Upper lobe of right lung (tissue), 1 donor: Measurements from ENCODE around the gene RAI14. TPM values are rescaled to one million over a fixed set of nuclear protein-coding genes. Genes with fewer than 3 reads are reported as not detected.

Experiments
- ATAC-seq: fragments of 200-7000 bp; cut with Tn5 transposase; one replicate; pipeline ENCODE4 v1.9.1; 2020; ENCODE audit warnings: mild to moderate bottlenecking, moderate library complexity
- DNase-seq: peaks from one replicate; pipeline ENCODE4 v3.0.0-alpha.2; 2020
- H3K27ac ChIP-seq: fragments of 200-600 bp; one replicate; pipeline ENCODE4 v1.8.0; 2022
- H3K27me3 ChIP-seq: fragments of 200-600 bp; one replicate; pipeline ENCODE4 v1.8.0; 2022; ENCODE audit warnings: mild to moderate bottlenecking
- H3K36me3 ChIP-seq: fragments of 200-600 bp; one replicate; pipeline ENCODE4 v1.8.0; 2022
- H3K4me1 ChIP-seq: fragments of 200-600 bp; one replicate; pipeline ENCODE4 v1.8.0; 2022
- H3K4me3 ChIP-seq: fragments of 200-600 bp; one replicate; pipeline ENCODE4 v1.8.0; 2022; ENCODE audit warnings: mild to moderate bottlenecking
- H3K9me3 ChIP-seq: fragments of 200-600 bp; one replicate; pipeline ENCODE4 v1.8.0; 2022
- intact Hi-C: fragments of 100-400 bp; cut with DNase I; formaldehyde crosslinking; loops from one replicate; pipeline ENCODE4 v1.11.0; 2022
- total RNA-seq: library from RNA; stranded (reverse); fragmentation: NEBNext Ultra II Directional; extraction: Animal tissue kit (Norgen Biotek cat#: 25700); gene quantifications from one replicate; pipeline ENCODE4 v1.2.1, GENCODE V29; 2021
- TF ChIP-seq, protein P1 (sequence below): fragments of 200-600 bp; IDR thresholded peaks from one replicate; pipeline ENCODE4 v1.8.0; 2022; ENCODE audit warnings: antibody characterized with exemption
- donor health status: DM: no; HTN: yes; CAD: no; lungs with severe emphysema.

RAI14 gene
- total RNA-seq, 1 donor from 2014 or later, result 79.6 TPM

DNA sequence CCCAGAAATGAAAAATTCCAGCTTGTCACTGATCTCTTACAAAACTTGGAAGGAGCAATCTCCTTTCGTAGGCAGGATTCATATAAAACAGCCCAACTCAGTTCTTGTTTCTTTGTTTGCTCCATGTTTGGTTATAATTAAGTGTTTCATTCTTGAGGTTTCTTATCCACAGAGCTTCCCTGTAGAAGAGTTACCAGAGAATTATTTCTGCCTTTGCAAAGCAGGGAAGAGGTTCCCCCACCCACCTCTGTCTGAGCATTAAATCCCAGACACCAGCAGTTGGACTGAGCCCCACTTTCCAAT lies 34.1 kb upstream of the RAI14 start:
- no peak overlapping the region for H3K4me3 ChIP-seq
- TF ChIP-seq, protein P1, sequence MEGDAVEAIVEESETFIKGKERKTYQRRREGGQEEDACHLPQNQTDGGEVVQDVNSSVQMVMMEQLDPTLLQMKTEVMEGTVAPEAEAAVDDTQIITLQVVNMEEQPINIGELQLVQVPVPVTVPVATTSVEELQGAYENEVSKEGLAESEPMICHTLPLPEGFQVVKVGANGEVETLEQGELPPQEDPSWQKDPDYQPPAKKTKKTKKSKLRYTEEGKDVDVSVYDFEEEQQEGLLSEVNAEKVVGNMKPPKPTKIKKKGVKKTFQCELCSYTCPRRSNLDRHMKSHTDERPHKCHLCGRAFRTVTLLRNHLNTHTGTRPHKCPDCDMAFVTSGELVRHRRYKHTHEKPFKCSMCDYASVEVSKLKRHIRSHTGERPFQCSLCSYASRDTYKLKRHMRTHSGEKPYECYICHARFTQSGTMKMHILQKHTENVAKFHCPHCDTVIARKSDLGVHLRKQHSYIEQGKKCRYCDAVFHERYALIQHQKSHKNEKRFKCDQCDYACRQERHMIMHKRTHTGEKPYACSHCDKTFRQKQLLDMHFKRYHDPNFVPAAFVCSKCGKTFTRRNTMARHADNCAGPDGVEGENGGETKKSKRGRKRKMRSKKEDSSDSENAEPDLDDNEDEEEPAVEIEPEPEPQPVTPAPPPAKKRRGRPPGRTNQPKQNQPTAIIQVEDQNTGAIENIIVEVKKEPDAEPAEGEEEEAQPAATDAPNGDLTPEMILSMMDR, result no peak
- H3K9me3 ChIP-seq, result no peaks in the 10 kb centered on the region
- no peaks in the 10 kb centered on the region for H3K4me1 ChIP-seq
- H3K36me3 ChIP-seq, result no peaks in the 10 kb centered on the region
- ATAC-seq, result no peak
- no peak overlapping the region for H3K27ac ChIP-seq
- intact Hi-C loops, result no loop called here
- H3K27me3 ChIP-seq, result no peaks in the 10 kb centered on the region
- no peak for DNase-seq

- intact Hi-C loops, result no loop called here
- no peak for ATAC-seq
- no peaks in the 10 kb centered on the region for H3K9me3 ChIP-seq
- TF ChIP-seq, protein P1, result no peak
- H3K27me3 ChIP-seq, result no peaks in the 10 kb centered on the region
- H3K36me3 ChIP-seq, result no peaks in the 10 kb centered on the region
- no peaks in the 10 kb centered on the region for H3K4me1 ChIP-seq
- H3K4me3 ChIP-seq, result no peak overlapping the region
- no peak for DNase-seq
- H3K27ac ChIP-seq, result no peak overlapping the region
These were observed 31.4 kb upstream of the RAI14 start for GRCh38 chr5:34624691-34625090.

GRCh38 chr5:34625246-34625645 lies 30.9 kb upstream of the RAI14 start:
- H3K27ac ChIP-seq, result no peak overlapping the region
- intact Hi-C loops, result no loop called here
- H3K9me3 ChIP-seq, result no peaks in the 10 kb centered on the region
- TF ChIP-seq, protein P1, result no peak
- H3K27me3 ChIP-seq, result no peaks in the 10 kb centered on the region
- no peaks in the 10 kb centered on the region for H3K36me3 ChIP-seq
- H3K4me3 ChIP-seq, result no peak overlapping the region
- H3K4me1 ChIP-seq, result no peaks in the 10 kb centered on the region
- no peak for ATAC-seq
- no peak for DNase-seq

- Histone ChIP-seq H3K27ac (no peak overlapping the region), H3K9me3 (no peaks in the 10 kb centered on the region), H3K4me3 (no peak overlapping the region), H3K27me3 (no peaks in the 10 kb centered on the region), H3K4me1 (no peaks in the 10 kb centered on the region), H3K36me3 (no peaks in the 10 kb centered on the region)
- TF ChIP-seq, protein P1, result no peak
- no peak for DNase-seq
- intact Hi-C loops, result no loop called here
- ATAC-seq, result no peak
These were observed 30.1 kb upstream of the RAI14 start for GRCh38 chr5:34626036-34626435.

DNA sequence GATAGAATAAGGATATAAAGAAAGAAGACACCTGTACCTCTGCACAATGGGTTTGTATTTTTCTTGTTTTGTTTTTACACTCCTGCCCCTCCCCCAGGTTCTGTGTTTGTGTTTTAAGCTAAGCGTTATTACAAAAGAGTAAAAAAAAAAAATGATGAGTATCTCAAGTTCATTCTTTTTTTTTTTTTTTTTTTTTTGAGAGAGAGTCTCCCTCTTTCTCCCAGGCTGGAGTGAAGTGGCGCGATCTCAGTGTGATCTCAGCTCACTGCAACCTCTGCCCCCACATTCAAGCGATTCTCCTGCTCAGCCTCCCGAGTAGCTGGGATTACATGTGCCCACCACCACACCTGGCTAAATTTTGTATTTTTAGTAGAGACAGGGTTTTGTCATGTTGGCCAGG lies 29.4 kb upstream of the RAI14 start:
- intact Hi-C loops, result no loop called here
- Histone ChIP-seq H3K36me3 (no peaks in the 10 kb centered on the region), H3K27me3 (no peaks in the 10 kb centered on the region), H3K9me3 (no peaks in the 10 kb centered on the region), H3K27ac (no peak overlapping the region), H3K4me3 (no peak overlapping the region), H3K4me1 (no peaks in the 10 kb centered on the region)
- ATAC-seq (no peak), DNase-seq (no peak)
- TF ChIP-seq, protein P1, result no peak

DNA sequence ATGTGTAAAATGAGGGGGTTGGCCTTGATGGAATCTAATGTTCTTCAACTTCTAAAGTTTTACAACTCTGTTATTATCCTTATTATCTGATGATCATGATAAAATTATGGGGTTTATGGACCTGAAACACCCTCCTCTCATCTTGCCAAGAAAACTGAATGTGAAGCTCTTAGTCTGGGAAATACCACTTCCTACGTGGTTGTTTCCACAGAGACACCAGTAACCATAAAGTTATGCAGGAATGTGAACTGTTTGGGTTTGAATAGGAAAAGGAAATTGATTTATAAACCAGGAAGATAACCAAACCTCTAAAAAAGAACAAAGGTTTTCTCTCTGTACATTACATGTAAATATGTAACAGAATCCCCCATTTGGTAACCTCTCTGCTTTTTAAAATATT lies 28.3 kb upstream of the RAI14 start:
- Histone ChIP-seq H3K27me3 (no peaks in the 10 kb centered on the region), H3K27ac (no peak overlapping the region), H3K4me1 (no peaks in the 10 kb centered on the region), H3K9me3 (no peaks in the 10 kb centered on the region), H3K36me3 (no peaks in the 10 kb centered on the region), H3K4me3 (no peak overlapping the region)
- DNase-seq (no peak), ATAC-seq (no peak)
- TF ChIP-seq, protein P1, result no peak
- intact Hi-C loops, result no loop called here
